ENCODE results near the gene RB1.

Gene RB1

DNA sequence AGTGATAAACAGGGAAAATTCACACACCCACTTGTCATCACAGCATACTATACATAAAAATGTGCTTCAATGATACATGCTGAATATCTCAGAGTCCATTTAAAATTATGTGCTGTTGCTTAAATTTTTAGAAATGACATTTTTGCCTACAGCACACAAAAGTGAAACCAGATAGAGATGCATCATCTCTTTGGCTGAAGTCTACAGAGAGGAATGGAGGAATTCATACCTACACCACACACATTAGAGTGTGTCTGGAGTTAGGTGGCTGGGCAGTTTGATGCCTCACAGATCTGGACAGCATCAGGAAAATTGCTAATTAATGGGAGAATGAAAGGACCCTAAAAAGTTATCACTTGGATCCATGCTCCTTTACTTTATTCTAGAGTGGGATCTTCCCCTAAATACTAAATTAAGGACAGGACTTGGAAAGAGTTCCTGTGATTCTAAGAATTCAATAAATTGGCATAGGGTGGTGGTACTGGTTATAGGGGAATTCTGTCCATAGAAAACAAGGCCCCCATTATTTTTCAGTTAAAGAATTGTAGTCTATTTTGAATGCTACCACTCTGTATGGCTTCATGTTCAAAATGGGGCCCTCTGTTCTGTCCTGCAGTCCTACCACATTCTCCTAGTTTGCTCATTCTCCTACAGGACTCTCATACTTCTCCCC, 188.0 kb downstream of the RB1 start:
- H3K36me3 ChIP-seq (ENCODE audit: insufficient read depth, low read length), result peaks cover 20% of the 10 kb centered on the region
- no peak overlapping the region for H2AFZ ChIP-seq (ENCODE audit: low read depth, low read length)

DNA sequence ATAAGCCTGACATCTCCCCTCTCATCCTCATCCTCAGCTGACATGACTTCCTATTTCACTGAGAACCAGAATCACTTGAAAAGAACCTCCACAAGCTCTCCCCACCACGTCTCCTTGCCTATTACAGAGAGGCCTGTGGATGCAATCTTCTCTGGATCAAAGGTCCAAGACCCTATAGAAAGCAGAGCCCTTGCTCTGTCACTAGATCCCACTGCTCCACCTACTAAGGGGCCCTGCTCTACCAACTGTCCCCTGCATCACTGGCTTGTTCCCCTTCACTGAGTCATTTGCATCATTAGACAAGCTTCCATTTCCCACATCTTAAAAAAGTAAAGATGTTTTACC, 188.5 kb downstream of the RB1 start:
- no peak overlapping the region for H3K4me3 ChIP-seq (ENCODE audit: low read length)
- H2AFZ ChIP-seq (ENCODE audit: low read depth, low read length), result no peak overlapping the region
- peaks cover 8% of the 10 kb centered on the region for H3K9me3 ChIP-seq (ENCODE audit: low read length)
- no peaks in the 10 kb centered on the region for H3K27me3 ChIP-seq (ENCODE audit: insufficient read depth, low read length)
- H3K4me1 ChIP-seq (ENCODE audit: insufficient read depth, low read length), result no peaks in the 10 kb centered on the region
- peaks cover 20% of the 10 kb centered on the region for H3K36me3 ChIP-seq (ENCODE audit: insufficient read depth, low read length)

More for the DNA sequence above, 188.0 kb downstream of the RB1 start:
- H3K9me3 ChIP-seq (ENCODE audit: low read length), result peaks cover 8% of the 10 kb centered on the region
- H3K4me1 ChIP-seq (ENCODE audit: insufficient read depth, low read length), result no peaks in the 10 kb centered on the region
- no peaks in the 10 kb centered on the region for H3K27me3 ChIP-seq (ENCODE audit: insufficient read depth, low read length)
- no peak overlapping the region for H3K4me3 ChIP-seq (ENCODE audit: low read length)

DNA sequence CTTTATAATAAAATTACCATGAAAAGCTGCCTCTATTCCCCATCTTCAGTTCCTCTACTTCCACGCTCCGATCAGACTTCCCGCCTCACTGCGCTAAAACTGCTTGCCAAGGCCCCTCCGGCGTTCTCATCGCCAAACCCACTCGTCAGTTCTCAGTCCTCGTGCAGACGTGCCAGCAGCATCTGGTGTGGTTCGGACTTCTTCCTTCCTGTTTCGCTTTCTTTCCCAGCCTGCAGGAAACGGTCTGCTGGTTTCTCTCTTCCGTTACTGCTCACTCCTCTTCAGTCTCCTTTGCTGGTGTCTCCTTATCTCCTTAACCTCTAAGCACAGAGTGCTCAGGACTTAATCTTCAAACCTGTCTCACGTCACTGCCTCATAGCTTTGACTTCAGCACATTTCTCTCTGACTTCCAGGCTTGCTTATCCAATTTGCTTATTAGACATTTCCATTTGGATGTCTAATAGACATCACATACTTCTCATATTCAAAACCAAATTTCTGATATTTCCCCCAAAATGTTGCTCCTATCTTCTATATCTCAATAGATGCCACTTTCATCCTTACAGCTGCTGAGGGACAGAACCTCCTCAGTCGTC, 189.0 kb downstream of the RB1 start:
- H2AFZ ChIP-seq (ENCODE audit: low read depth, low read length), result no peak overlapping the region

DNA sequence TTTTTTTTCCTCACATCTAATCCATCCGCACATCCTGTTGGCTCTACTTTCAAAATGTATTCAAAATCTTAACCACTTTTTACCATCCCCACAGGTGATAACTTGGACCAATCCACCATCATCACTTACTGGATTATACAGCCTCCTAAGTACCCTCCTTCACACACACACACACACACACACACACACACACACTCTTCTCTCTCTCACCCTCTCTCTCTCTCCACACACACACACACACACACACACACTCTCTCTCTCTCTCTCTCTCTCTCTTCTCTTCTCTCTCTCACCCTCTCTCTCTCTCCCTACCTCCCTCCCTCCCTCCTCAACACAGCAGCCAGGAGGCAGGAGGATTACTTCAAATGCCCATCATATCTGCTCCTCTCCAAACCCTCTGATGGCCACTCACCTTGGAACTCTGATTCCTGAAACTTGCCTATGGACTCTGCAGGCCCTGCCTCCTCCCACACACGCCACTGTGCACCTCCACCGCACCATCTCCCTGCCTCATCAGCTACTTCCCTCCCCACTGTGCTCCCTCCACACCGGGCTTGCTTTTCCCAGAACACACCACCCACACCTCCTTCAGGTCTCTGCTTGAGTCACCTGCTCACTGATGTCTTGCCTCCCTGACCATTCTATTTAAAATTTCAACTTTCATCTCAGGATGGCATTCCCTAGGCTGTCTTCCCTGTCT, 189.7 kb downstream of the RB1 start:
- Histone ChIP-seq H3K27me3 (ENCODE audit: insufficient read depth, low read length) (no peaks in the 10 kb centered on the region), H3K4me1 (ENCODE audit: insufficient read depth, low read length) (no peaks in the 10 kb centered on the region), H3K36me3 (ENCODE audit: insufficient read depth, low read length) (peaks cover 17% of the 10 kb centered on the region), H3K9me3 (ENCODE audit: low read length) (peaks cover 3% of the 10 kb centered on the region), H3K4me3 (ENCODE audit: low read length) (no peak overlapping the region), H2AFZ (ENCODE audit: low read depth, low read length) (no peak overlapping the region)

More for the DNA sequence above, 189.0 kb downstream of the RB1 start:
- Histone ChIP-seq H3K27me3 (ENCODE audit: insufficient read depth, low read length) (no peaks in the 10 kb centered on the region), H3K4me3 (ENCODE audit: low read length) (no peak overlapping the region), H3K36me3 (ENCODE audit: insufficient read depth, low read length) (peaks cover 20% of the 10 kb centered on the region), H3K9me3 (ENCODE audit: low read length) (peaks cover 8% of the 10 kb centered on the region), H3K4me1 (ENCODE audit: insufficient read depth, low read length) (no peaks in the 10 kb centered on the region)

DNA sequence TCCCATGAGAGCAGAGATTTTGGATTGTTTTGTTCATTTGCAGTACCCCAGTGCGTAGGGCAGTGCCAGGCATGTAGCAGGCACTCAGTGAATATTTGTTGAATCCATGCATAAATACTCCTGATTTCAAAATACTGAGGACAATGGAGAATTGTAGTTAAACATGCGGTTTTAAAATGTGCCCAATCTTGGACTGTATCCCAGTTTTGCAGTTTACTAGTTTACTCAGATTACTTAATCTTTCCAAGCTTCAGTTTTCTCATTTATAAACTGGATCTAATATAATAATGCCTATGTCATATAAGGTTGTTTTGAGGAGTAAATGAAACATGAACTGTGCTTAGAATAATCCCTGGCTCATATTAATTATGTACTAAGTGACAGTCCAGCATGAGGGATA, 190.3 kb downstream of the RB1 start:
- Histone ChIP-seq H3K4me1 (ENCODE audit: insufficient read depth, low read length) (no peaks in the 10 kb centered on the region), H3K36me3 (ENCODE audit: insufficient read depth, low read length) (peaks cover 15% of the 10 kb centered on the region), H3K4me3 (ENCODE audit: low read length) (no peak overlapping the region), H2AFZ (ENCODE audit: low read depth, low read length) (no peak overlapping the region), H3K27me3 (ENCODE audit: insufficient read depth, low read length) (no peaks in the 10 kb centered on the region), H3K9me3 (ENCODE audit: low read length) (no peaks in the 10 kb centered on the region)

DNA sequence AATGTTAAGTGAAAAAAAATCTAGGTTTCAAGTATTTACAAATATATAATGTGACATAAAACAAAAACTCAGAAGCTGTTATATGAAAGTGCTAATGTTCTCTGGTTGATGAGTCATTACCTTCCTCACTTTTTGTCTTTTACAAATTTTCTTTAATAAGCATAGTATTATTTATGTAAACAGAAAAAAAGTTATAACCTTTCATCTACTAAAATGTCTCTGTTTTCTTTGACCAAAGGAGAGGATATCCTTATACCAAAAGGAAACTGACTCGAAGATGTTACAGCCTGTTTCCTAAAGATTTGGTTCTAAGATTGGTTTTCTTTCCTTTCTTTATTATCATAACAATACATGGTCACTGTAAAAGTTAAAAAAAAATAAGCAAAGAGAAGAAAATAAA, 191.3 kb downstream of the RB1 start:
- Histone ChIP-seq H2AFZ (ENCODE audit: low read depth, low read length) (no peak overlapping the region), H3K36me3 (ENCODE audit: insufficient read depth, low read length) (peaks cover 12% of the 10 kb centered on the region), H3K9me3 (ENCODE audit: low read length) (no peaks in the 10 kb centered on the region), H3K27me3 (ENCODE audit: insufficient read depth, low read length) (no peaks in the 10 kb centered on the region), H3K4me3 (ENCODE audit: low read length) (no peak overlapping the region), H3K4me1 (ENCODE audit: insufficient read depth, low read length) (no peaks in the 10 kb centered on the region)

DNA sequence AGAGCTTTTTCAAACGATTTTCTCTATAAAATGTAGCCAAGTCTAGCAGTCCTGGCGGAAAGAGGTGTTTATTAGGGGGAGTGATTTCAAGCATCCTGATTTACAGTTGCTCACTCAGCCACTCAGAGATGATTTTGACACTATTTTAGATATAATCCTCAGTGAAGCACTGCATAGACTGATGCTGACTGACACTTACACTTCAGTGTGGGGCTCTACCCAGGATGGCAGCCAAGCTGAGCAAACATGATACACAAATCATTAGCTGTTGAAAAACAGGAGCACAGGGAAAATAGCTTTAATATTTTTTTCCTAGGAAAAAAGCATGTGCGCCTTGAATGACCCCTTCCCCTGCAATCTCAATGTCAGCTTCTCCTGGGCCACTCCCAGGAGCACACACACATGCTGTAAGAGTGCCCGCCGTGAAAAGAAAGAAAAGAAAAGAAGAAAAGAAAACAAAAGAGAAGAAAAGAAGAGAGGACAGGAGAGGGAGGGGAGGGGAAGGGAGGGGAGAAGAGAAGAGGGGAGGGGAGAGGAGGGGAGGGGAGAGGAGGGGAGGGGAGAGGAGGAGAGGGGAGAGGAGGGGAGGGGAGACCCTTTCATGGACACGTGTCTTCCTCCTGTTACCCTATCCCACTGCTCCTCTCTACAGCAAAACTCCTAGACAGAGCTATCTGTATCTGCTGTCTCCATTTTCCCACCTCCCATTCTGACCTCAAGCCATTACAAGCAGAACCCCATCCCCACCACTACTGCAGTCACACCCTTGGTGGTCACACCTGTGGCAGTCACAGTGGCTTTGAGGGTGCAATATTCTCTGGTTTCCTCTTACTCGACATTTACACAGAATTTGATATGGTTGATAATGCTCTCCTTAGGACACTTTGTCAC, 193.0 kb downstream of the RB1 start:
- H3K9me3 ChIP-seq (ENCODE audit: low read length), result no peaks in the 10 kb centered on the region
- H3K36me3 ChIP-seq (ENCODE audit: insufficient read depth, low read length), result peaks cover 10% of the 10 kb centered on the region
- H2AFZ ChIP-seq (ENCODE audit: low read depth, low read length), result no peak overlapping the region
- H3K4me1 ChIP-seq (ENCODE audit: insufficient read depth, low read length), result no peaks in the 10 kb centered on the region
- H3K4me3 ChIP-seq (ENCODE audit: low read length), result no peak overlapping the region
- H3K27me3 ChIP-seq (ENCODE audit: insufficient read depth, low read length), result no peaks in the 10 kb centered on the region

DNA sequence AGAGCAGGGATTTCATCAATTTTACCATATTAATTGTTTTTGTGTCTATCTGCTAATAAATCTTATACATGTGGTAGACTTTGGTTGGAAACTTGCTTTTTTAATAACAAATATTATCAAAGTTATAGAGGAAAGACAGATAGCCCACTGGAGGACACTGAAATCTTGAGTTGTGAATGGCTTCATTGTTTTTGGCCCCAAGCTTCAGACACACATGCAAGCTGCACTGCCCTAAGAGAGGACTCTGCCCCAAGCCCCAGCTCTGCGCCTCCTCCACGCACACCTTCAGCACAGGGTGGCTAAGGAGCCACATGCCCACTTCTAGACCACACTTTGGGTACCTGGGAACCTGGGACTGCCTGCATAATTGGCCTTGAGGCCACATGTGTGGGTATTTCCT, 194.1 kb downstream of the RB1 start:
- Histone ChIP-seq H3K4me3 (ENCODE audit: low read length) (no peak overlapping the region), H3K27me3 (ENCODE audit: insufficient read depth, low read length) (no peaks in the 10 kb centered on the region), H2AFZ (ENCODE audit: low read depth, low read length) (no peak overlapping the region), H3K9me3 (ENCODE audit: low read length) (no peaks in the 10 kb centered on the region), H3K4me1 (ENCODE audit: insufficient read depth, low read length) (no peaks in the 10 kb centered on the region), H3K36me3 (ENCODE audit: insufficient read depth, low read length) (peaks cover 10% of the 10 kb centered on the region)

DNA sequence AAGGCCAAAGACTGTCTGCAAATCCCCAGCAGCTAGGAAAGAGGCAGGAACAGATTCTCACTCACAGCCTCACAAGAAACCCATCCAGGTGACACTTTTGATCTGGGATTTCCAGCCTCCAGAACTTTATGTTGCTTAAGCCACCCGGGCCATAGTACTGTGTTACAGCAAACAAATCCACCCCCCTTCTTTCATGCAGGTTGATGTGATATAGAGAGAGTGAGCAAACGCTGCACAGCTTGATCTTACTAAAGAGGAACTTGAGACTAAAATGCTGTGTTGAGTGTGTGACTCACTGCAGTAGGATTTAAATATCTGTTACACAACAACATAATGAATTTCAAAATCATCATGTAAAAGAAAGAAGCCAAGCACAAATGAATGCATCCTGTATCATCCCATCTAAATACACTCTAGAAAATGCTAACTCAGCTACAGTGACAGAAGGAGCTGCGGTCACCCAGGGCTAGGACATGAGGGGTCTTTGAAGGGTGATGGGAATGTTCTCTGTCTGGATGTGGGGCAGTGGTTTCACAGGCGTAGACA, 197.2 kb downstream of the RB1 start:
- no peaks in the 10 kb centered on the region for H3K27me3 ChIP-seq (ENCODE audit: insufficient read depth, low read length)
- H2AFZ ChIP-seq (ENCODE audit: low read depth, low read length), result no peak overlapping the region
- H3K36me3 ChIP-seq (ENCODE audit: insufficient read depth, low read length), result peaks cover 8% of the 10 kb centered on the region
- H3K4me1 ChIP-seq (ENCODE audit: insufficient read depth, low read length), result no peaks in the 10 kb centered on the region
- no peaks in the 10 kb centered on the region for H3K9me3 ChIP-seq (ENCODE audit: low read length)
- no peak overlapping the region for H3K4me3 ChIP-seq (ENCODE audit: low read length)

DNA sequence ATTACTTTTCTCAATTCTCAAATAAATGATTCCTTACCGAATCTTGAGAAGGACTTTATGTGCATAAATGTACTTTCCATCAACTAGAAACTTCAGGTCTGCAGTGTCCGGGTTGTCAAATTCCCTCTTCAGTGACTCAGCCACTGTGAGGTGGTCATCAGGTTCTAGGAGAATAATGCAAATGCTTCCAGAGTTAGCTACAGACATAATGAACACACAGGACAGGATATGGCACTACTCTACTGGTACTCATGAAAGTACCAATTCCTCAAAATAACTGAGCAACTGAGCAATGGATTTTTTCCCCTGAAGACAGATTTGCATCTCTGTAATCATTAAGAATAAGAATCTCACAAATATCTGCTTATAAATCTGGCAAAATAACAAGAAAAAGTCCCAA, 198.2 kb downstream of the RB1 start:
- Histone ChIP-seq H3K27me3 (ENCODE audit: insufficient read depth, low read length) (no peaks in the 10 kb centered on the region), H3K36me3 (ENCODE audit: insufficient read depth, low read length) (peaks cover 12% of the 10 kb centered on the region), H3K4me1 (ENCODE audit: insufficient read depth, low read length) (no peaks in the 10 kb centered on the region), H2AFZ (ENCODE audit: low read depth, low read length) (no peak overlapping the region), H3K4me3 (ENCODE audit: low read length) (no peak overlapping the region), H3K9me3 (ENCODE audit: low read length) (no peaks in the 10 kb centered on the region)

DNA sequence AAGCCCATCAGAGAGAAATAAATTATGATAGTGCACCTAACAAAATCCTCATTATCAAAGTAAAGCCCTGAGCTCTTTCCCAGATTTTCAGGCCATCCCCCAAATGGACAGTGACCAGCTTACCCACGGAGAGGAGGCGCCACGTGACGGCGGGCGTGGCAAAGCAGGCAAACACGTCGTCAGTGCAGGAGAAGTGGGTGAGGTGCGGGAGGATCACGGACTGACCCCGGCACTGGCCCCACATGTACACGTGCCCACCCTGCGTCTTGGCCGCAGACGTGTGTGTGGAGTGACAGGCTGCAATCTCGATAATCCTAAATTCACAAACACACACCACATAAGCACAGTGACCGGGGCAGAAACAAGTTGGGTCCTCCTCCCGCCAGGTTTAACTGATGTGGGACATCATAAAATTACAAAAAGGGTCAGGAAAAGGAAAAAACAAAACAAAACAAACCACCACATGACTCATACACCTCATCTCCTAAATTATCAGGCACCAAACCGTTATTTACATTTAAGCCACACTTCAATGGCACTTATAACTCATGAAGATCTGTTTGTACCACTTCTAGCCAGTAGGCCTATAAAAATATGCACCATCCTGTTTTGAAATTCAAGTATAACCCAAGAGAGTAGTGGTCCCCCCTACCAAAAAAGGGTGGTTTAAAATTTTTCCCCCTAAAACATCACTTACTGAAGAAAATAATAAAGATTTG, 199.2 kb downstream of the RB1 start:
- no peaks in the 10 kb centered on the region for H3K9me3 ChIP-seq (ENCODE audit: low read length)
- no peaks in the 10 kb centered on the region for H3K4me1 ChIP-seq (ENCODE audit: insufficient read depth, low read length)
- no peaks in the 10 kb centered on the region for H3K27me3 ChIP-seq (ENCODE audit: insufficient read depth, low read length)
- H3K36me3 ChIP-seq (ENCODE audit: insufficient read depth, low read length), result peaks cover 11% of the 10 kb centered on the region
- no peak overlapping the region for H3K4me3 ChIP-seq (ENCODE audit: low read length)
- H2AFZ ChIP-seq (ENCODE audit: low read depth, low read length), result no peak overlapping the region

DNA sequence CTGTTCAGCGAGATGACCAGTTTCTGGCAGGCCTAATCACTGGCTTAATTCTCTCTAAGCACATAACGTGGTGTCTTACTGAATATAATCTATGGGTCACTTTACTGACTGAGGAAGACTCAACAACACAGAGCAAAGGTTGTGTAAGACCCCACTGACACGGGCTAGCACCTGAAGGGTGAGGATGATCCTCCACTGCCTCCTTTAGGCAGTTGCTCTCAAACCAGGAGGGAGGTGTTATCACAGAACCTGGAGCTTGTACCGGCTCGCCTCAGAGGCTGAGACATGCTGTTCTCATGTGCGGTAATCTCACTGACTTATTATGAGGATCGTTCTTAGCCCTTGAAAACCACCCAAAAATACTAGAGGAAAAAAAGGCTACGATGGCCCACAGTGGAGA, 201.1 kb downstream of the RB1 start:
- Histone ChIP-seq H3K4me1 (ENCODE audit: insufficient read depth, low read length) (no peaks in the 10 kb centered on the region), H2AFZ (ENCODE audit: low read depth, low read length) (no peak overlapping the region), H3K4me3 (ENCODE audit: low read length) (no peak overlapping the region), H3K27me3 (ENCODE audit: insufficient read depth, low read length) (no peaks in the 10 kb centered on the region), H3K9me3 (ENCODE audit: low read length) (no peaks in the 10 kb centered on the region), H3K36me3 (ENCODE audit: insufficient read depth, low read length) (peaks cover 12% of the 10 kb centered on the region)
